Measurements from ENCODE around the gene RHOBTB1. TPM values are rescaled to one million over a fixed set of nuclear protein-coding genes. Genes with fewer than 3 reads are reported as not detected.

The RHOBTB1 gene
- total RNA-seq, 1 donor from 2014 or later: 21.5 TPM

DNA sequence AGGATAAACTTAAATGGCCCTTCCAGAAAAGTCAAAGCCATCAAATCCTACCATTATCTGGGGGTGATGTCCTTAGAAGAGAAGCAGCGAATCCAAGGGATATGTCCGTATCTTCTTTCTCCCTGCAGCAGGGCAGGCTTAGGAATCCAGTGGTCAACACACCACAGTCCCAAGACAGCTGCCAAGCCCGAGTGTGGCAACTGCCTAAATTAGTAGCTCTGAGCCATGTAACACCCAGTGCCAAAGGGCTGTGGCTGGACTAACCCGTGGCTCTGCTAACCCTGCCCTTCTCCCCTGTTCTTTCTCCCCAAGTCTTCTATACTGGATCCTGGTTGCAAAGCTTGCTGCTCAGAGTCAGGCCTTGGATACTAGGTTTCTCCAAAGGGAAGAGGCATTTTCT, 90.9 kb downstream of the RHOBTB1 start:
- H3K9ac ChIP-seq: no peak overlapping the region
- no peaks in the 10 kb centered on the region for H3K9me3 ChIP-seq (ENCODE audit: low read depth)
- no peaks in the 10 kb centered on the region for H3K27me3 ChIP-seq
- H3K4me3 ChIP-seq: no peak overlapping the region
- H3K79me2 ChIP-seq (ENCODE audit: low read depth): no peaks in the 10 kb centered on the region
- H4K20me1 ChIP-seq (ENCODE audit: low read depth): no peaks in the 10 kb centered on the region
- H3K27ac Mint-ChIP-seq: no peak overlapping the region
- TF ChIP-seq EZH2phosphoT487 (IDR thresholded peaks at IDR 0.05): no peak
- no peak for TF ChIP-seq EZH2 (IDR thresholded peaks at IDR 0.05)
- TF ChIP-seq, protein P1, sequence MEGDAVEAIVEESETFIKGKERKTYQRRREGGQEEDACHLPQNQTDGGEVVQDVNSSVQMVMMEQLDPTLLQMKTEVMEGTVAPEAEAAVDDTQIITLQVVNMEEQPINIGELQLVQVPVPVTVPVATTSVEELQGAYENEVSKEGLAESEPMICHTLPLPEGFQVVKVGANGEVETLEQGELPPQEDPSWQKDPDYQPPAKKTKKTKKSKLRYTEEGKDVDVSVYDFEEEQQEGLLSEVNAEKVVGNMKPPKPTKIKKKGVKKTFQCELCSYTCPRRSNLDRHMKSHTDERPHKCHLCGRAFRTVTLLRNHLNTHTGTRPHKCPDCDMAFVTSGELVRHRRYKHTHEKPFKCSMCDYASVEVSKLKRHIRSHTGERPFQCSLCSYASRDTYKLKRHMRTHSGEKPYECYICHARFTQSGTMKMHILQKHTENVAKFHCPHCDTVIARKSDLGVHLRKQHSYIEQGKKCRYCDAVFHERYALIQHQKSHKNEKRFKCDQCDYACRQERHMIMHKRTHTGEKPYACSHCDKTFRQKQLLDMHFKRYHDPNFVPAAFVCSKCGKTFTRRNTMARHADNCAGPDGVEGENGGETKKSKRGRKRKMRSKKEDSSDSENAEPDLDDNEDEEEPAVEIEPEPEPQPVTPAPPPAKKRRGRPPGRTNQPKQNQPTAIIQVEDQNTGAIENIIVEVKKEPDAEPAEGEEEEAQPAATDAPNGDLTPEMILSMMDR (IDR thresholded peaks at IDR 0.05): no peak
- H3K36me3 ChIP-seq: no peaks in the 10 kb centered on the region
- H3F3A ChIP-seq (ENCODE audit: low read depth): no peaks in the 10 kb centered on the region
- no peak overlapping the region for H3K4me2 ChIP-seq
- peaks cover 4% of the 10 kb centered on the region for H3K4me1 Mint-ChIP-seq
- no peak for DNase-seq (ENCODE audit: low spot score)
- H2AFZ ChIP-seq (replicated peaks): no peak overlapping the region
- H3K27ac ChIP-seq: no peak overlapping the region
- H3K4me3 Mint-ChIP-seq: no peak overlapping the region
- no peaks in the 10 kb centered on the region for H3K9me3 Mint-ChIP-seq
- H3K36me3 Mint-ChIP-seq: no peaks in the 10 kb centered on the region
- no peaks in the 10 kb centered on the region for H3K4me1 ChIP-seq
- peaks cover 2% of the 10 kb centered on the region for H3K27me3 Mint-ChIP-seq (ENCODE audit: insufficient read depth, low read depth)

DNA sequence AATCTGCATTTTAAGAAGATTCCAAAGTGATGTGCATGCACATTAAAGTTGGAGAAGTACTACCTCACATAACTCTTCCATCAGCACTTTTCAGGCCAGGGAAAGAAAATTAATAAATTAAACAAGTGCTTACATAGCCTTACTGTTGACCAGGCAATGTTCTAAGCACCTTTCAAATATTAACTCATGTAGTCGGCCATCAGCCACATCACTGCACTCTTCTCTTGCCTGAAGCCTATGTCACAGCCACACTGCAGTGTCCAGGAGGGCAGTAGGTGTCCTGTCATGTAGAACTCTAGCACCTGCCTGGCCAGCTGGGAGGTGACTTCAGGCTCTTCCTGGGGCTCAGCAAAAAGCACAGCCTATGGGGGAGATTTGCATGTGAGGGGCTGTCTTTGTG, 94.2 kb downstream of the RHOBTB1 start:
- Histone ChIP-seq H2AFZ (replicated peaks) (no peak overlapping the region), H3K27me3 (no peaks in the 10 kb centered on the region), H4K20me1 (ENCODE audit: low read depth) (no peaks in the 10 kb centered on the region), H3K27ac (no peak overlapping the region), H3K9ac (no peak overlapping the region), H3K4me2 (no peak overlapping the region), H3F3A (ENCODE audit: low read depth) (no peaks in the 10 kb centered on the region), H3K9me3 (ENCODE audit: low read depth) (no peaks in the 10 kb centered on the region), H3K4me1 (no peaks in the 10 kb centered on the region), H3K79me2 (ENCODE audit: low read depth) (no peaks in the 10 kb centered on the region), H3K4me3 (no peak overlapping the region), H3K36me3 (no peaks in the 10 kb centered on the region)
- H3K4me3 Mint-ChIP-seq: no peak overlapping the region
- H3K9me3 Mint-ChIP-seq: no peaks in the 10 kb centered on the region
- H3K27me3 Mint-ChIP-seq (ENCODE audit: insufficient read depth, low read depth): peaks cover 2% of the 10 kb centered on the region
- TF ChIP-seq, protein P1 (IDR thresholded peaks at IDR 0.05): no peak
- no peak for TF ChIP-seq EZH2 (IDR thresholded peaks at IDR 0.05)
- no peak overlapping the region for H3K27ac Mint-ChIP-seq
- peaks cover 4% of the 10 kb centered on the region for H3K4me1 Mint-ChIP-seq
- no peaks in the 10 kb centered on the region for H3K36me3 Mint-ChIP-seq
- no peak for DNase-seq (ENCODE audit: low spot score)

DNA sequence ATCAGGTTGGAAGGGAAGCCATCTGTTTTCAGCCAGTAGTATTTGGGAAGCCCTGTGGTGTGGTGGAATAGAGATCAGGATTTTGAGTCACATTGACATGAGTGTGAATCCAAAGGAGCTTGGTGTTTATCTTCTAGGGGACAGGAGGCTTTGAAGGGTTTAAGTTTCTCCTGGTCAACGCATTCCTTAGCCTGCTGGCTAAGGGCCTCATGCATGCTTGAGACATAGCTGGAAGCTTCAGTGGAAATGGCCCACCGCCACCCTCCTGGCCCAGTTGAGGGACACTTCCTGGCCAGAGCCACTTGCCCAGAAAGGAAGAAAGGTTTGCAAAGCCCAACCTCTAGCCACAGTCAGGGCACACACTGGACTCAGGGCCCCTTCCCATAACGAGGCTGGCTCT, 94.8 kb downstream of the RHOBTB1 start:
- no peaks in the 10 kb centered on the region for H3K36me3 Mint-ChIP-seq
- DNase-seq (ENCODE audit: low spot score): no peak
- no peaks in the 10 kb centered on the region for H4K20me1 ChIP-seq (ENCODE audit: low read depth)
- no peak overlapping the region for H3K27ac Mint-ChIP-seq
- no peak overlapping the region for H2AFZ ChIP-seq (replicated peaks)
- no peaks in the 10 kb centered on the region for H3K9me3 Mint-ChIP-seq
- no peak overlapping the region for H3K4me2 ChIP-seq
- H3K4me3 ChIP-seq: no peak overlapping the region
- H3F3A ChIP-seq (ENCODE audit: low read depth): no peaks in the 10 kb centered on the region
- peaks cover 2% of the 10 kb centered on the region for H3K27me3 Mint-ChIP-seq (ENCODE audit: insufficient read depth, low read depth)
- H3K36me3 ChIP-seq: no peaks in the 10 kb centered on the region
- TF ChIP-seq, protein P1 (IDR thresholded peaks at IDR 0.05): no peak
- TF ChIP-seq EZH2 (IDR thresholded peaks at IDR 0.05) (no peak), EZH2phosphoT487 (IDR thresholded peaks at IDR 0.05) (no peak)
- no peak overlapping the region for H3K9ac ChIP-seq
- no peaks in the 10 kb centered on the region for H3K79me2 ChIP-seq (ENCODE audit: low read depth)
- H3K27me3 ChIP-seq: no peaks in the 10 kb centered on the region
- no peak overlapping the region for H3K27ac ChIP-seq
- H3K9me3 ChIP-seq (ENCODE audit: low read depth): no peaks in the 10 kb centered on the region
- peaks cover 4% of the 10 kb centered on the region for H3K4me1 Mint-ChIP-seq
- no peaks in the 10 kb centered on the region for H3K4me1 ChIP-seq
- no peak overlapping the region for H3K4me3 Mint-ChIP-seq

GRCh38 chr10:60848680-60849079, 95.3 kb downstream of the RHOBTB1 start:
- Mint-ChIP-seq H3K27me3 (ENCODE audit: insufficient read depth, low read depth) (peaks cover 2% of the 10 kb centered on the region), H3K9me3 (no peaks in the 10 kb centered on the region), H3K36me3 (no peaks in the 10 kb centered on the region), H3K4me1 (peaks cover 4% of the 10 kb centered on the region), H3K27ac (no peak overlapping the region), H3K4me3 (no peak overlapping the region)
- Histone ChIP-seq H3K9ac (no peak overlapping the region), H3K4me3 (no peak overlapping the region), H3K79me2 (ENCODE audit: low read depth) (no peaks in the 10 kb centered on the region), H3K4me2 (no peak overlapping the region), H3K9me3 (ENCODE audit: low read depth) (no peaks in the 10 kb centered on the region), H3K27ac (no peak overlapping the region), H2AFZ (replicated peaks) (no peak overlapping the region), H4K20me1 (ENCODE audit: low read depth) (no peaks in the 10 kb centered on the region), H3K27me3 (no peaks in the 10 kb centered on the region), H3K4me1 (no peaks in the 10 kb centered on the region), H3K36me3 (no peaks in the 10 kb centered on the region), H3F3A (ENCODE audit: low read depth) (no peaks in the 10 kb centered on the region)
- TF ChIP-seq, protein P1 (IDR thresholded peaks at IDR 0.05): no peak
- TF ChIP-seq EZH2phosphoT487 (IDR thresholded peaks at IDR 0.05): no peak
- TF ChIP-seq EZH2 (IDR thresholded peaks at IDR 0.05): no peak
- DNase-seq (ENCODE audit: low spot score): no peak
